GM12874 (cell line): ENCODE data around the gene IGF2BP2.

Source experiments
- CTCF ChIP-seq: IDR thresholded peaks from 2 replicates; pipeline ENCODE4 v1.5.1; 2011; ENCODE audit warnings: low read depth, mild to moderate bottlenecking, control low read depth, low read length, moderate library complexity; ENCODE audit not compliant: insufficient read depth

Gene IGF2BP2

GRCh38 chr3:185847506-185847905, 22.7 kb upstream of the IGF2BP2 start:
- TF ChIP-seq CTCF, result no peak

- TF ChIP-seq CTCF, result no peak
Measured at GRCh38 chr3:185846037-185846436, 21.2 kb upstream of the IGF2BP2 start.

- no peak for TF ChIP-seq CTCF
Measured at GRCh38 chr3:185844051-185844450, 19.2 kb upstream of the IGF2BP2 start.

GRCh38 chr3:185843635-185844034, 18.8 kb upstream of the IGF2BP2 start:
- no peak for TF ChIP-seq CTCF

- no peak for TF ChIP-seq CTCF
Measured at GRCh38 chr3:185843126-185843525, 18.3 kb upstream of the IGF2BP2 start.

- TF ChIP-seq CTCF, result no peak
Measured at GRCh38 chr3:185842241-185842640, 17.4 kb upstream of the IGF2BP2 start.

GRCh38 chr3:185837414-185837813, 12.6 kb upstream of the IGF2BP2 start:
- no peak for TF ChIP-seq CTCF

GRCh38 chr3:185831990-185832389, 7.1 kb upstream of the IGF2BP2 start:
- no peak for TF ChIP-seq CTCF
